Testis (tissue), 2 donors: ENCODE measurements around the gene CELSR1.

Source experiments
- CTCF ChIP-seq, 3 experiments: fragments of 450-650 bp in 2 of 3; fragments of 200-600 bp in 1 of 3; sonication (generic) in 1 of 3; IDR thresholded peaks; one replicate each; pipeline ENCODE4 v1.5.1; 2016 to 2019; ENCODE audit warnings: antibody characterized with exemption in 3 of 3, mild to moderate bottlenecking in 2 of 3, moderate library complexity in 1 of 3
- POLR2A ChIP-seq: fragments of 450-650 bp; IDR thresholded peaks from one replicate; pipeline ENCODE4 v1.6.1; 2017; ENCODE audit warnings: antibody characterized with exemption, mild to moderate bottlenecking, moderate library complexity

- TF ChIP-seq CTCF (IDR thresholded peaks at IDR 0.05) = no peak
- no peak for TF ChIP-seq POLR2A
These were observed 71.6 kb downstream of the CELSR1 start for GRCh38 chr22:46465793-46466192.
